Ovary (tissue), 3 donors: ENCODE results near the gene PBX1.

Experiments
- CTCF ChIP-seq, 3 donors: fragments of 450-650 bp in 2 of 3; fragments of 200-600 bp in 1 of 3; IDR thresholded peaks; one replicate each; pipeline versions ENCODE4 v1.5.1 to v1.8.0; 2016 to 2022; ENCODE audit warnings: antibody characterized with exemption in 3 of 3, mild to moderate bottlenecking in 1 of 3
- EP300 ChIP-seq: sonication (generic); formaldehyde crosslinking; IDR thresholded peaks from one replicate; pipeline ENCODE4 v1.6.1; 2017; ENCODE audit warnings: antibody characterized with exemption
- POLR2A ChIP-seq: fragments of 450-650 bp; IDR thresholded peaks from one replicate; pipeline ENCODE4 v1.6.1; 2017; ENCODE audit warnings: antibody characterized with exemption, mild to moderate bottlenecking, moderate library complexity
- donor health status: DM: no; HTN: no; CAD: no.

GRCh38 chr1:164640686-164641352 lies 81.8 kb downstream of the PBX1 start:
- TF ChIP-seq POLR2A (no peak), CTCF (IDR thresholded peaks at IDR 0.05) (no peak), EP300 (no peak)
